Liver (tissue), 9 donors: ENCODE results near the gene ALK. TPM values are rescaled to one million over a fixed set of nuclear protein-coding genes. Genes with fewer than 3 reads are reported as not detected.

Source experiments
- DNase-seq: peaks from one replicate; pipeline ENCODE4 v3.0.0-alpha.2; 2017; ENCODE audit warnings: low spot score
- H3K27ac ChIP-seq, 2 donors: one replicate each; pipeline ENCODE4 v1.7.0; 2013; ENCODE audit warnings: inconsistent platforms in 2 of 2, low read length in 2 of 2, control low read depth in 1 of 2, low read depth in 1 of 2, mild to moderate bottlenecking in 1 of 2
- H3K27me3 ChIP-seq, 4 donors: one replicate each; pipeline versions ENCODE4 v1.6.1 to v1.7.0; 2013; ENCODE audit warnings: low read length in 3 of 4, inconsistent platforms in 1 of 4, mild to moderate bottlenecking in 1 of 4, moderate library complexity in 1 of 4; ENCODE audit not compliant: control insufficient read depth in 4 of 4, insufficient read depth in 4 of 4
- H3K36me3 ChIP-seq, 4 donors: one replicate each; pipeline versions ENCODE4 v1.6.1 to v1.7.0; 2013; ENCODE audit warnings: low read length in 3 of 4, mild to moderate bottlenecking in 3 of 4, low read depth in 1 of 4, moderate library complexity in 1 of 4; ENCODE audit not compliant: control insufficient read depth in 4 of 4, insufficient read depth in 3 of 4
- H3K4me1 ChIP-seq, 4 donors: one replicate each; pipeline versions ENCODE4 v1.6.1 to v1.7.0; 2013; ENCODE audit warnings: low read length in 3 of 4, mild to moderate bottlenecking in 3 of 4, moderate library complexity in 1 of 4; ENCODE audit not compliant: control insufficient read depth in 4 of 4, insufficient read depth in 4 of 4
- H3K4me3 ChIP-seq, 3 donors: one replicate each; pipeline versions ENCODE4 v1.6.1 to v1.7.0; 2013; ENCODE audit warnings: low read length in 3 of 3, control low read depth in 1 of 3, low read depth in 1 of 3, mild to moderate bottlenecking in 1 of 3
- H3K9ac ChIP-seq, 2 donors: one replicate each; pipeline ENCODE4 v1.7.0; 2013; ENCODE audit warnings: low read length in 2 of 2, mild to moderate bottlenecking in 2 of 2, moderate library complexity in 2 of 2, control low read depth in 1 of 2, low read depth in 1 of 2
- H3K9me3 ChIP-seq, 4 donors: one replicate each; pipeline versions ENCODE4 v1.6.1 to v1.7.0; 2013; ENCODE audit warnings: low read length in 3 of 4; ENCODE audit not compliant: control insufficient read depth in 4 of 4
- ATF3 ChIP-seq: IDR thresholded peaks from 2 replicates; pipeline ENCODE4 v1.6.1; 2016; ENCODE audit warnings: antibody characterized with exemption
- EGR1 ChIP-seq, 2 donors: IDR thresholded peaks; 2 replicates each; pipeline ENCODE4 v1.6.1; 2016 to 2018; ENCODE audit warnings: antibody characterized with exemption in 2 of 2, low read depth in 2 of 2
- HNF4A ChIP-seq, 2 donors: conservative IDR thresholded peaks; 2 replicates each; pipeline ENCODE4 v1.6.1; 2016; ENCODE audit warnings: antibody characterized with exemption in 2 of 2, mild to moderate bottlenecking in 2 of 2
- HNF4G ChIP-seq: IDR thresholded peaks from 2 replicates; pipeline ENCODE4 v1.6.1; 2016; ENCODE audit warnings: antibody characterized with exemption
- NR2F2 ChIP-seq: IDR thresholded peaks from 2 replicates; pipeline ENCODE4 v1.6.1; 2016; ENCODE audit warnings: antibody characterized with exemption
- RAD21 ChIP-seq, 2 donors: IDR thresholded peaks; 2 replicates each; pipeline ENCODE4 v1.6.1; 2016; ENCODE audit warnings: antibody characterized with exemption in 2 of 2, mild to moderate bottlenecking in 2 of 2
- REST ChIP-seq: IDR thresholded peaks from 2 replicates; pipeline ENCODE4 v1.6.1; 2016; ENCODE audit warnings: antibody characterized with exemption, mild to moderate bottlenecking
- RXRA ChIP-seq, 2 donors: IDR thresholded peaks; 2 replicates each; pipeline ENCODE4 v1.6.1; 2017 to 2018; ENCODE audit warnings: antibody characterized with exemption in 2 of 2, mild to moderate bottlenecking in 1 of 2
- SP1 ChIP-seq: IDR thresholded peaks from 2 replicates; pipeline ENCODE4 v1.6.1; 2018; ENCODE audit warnings: antibody characterized with exemption, mild to moderate bottlenecking
- TAF1 ChIP-seq: conservative IDR thresholded peaks from 2 replicates; pipeline ENCODE4 v1.6.1; 2016; ENCODE audit warnings: antibody characterized with exemption, mild to moderate bottlenecking
- YY1 ChIP-seq: IDR thresholded peaks from 2 replicates; pipeline ENCODE4 v1.6.1; 2016; ENCODE audit warnings: antibody characterized with exemption, mild to moderate bottlenecking
- ZBTB33 ChIP-seq: IDR thresholded peaks from 2 replicates; pipeline ENCODE4 v1.6.1; 2016; ENCODE audit warnings: antibody characterized with exemption
- WGBS: extraction: QIAGEN DNeasy Blood & Tissue Kit; methylation state at CpG from one replicate; pipeline ENCODE4 v1.1.7; 2013; 5-methylcytosine and 5-hydroxymethylcytosine counted together
- polyA plus RNA-seq, 2 donors: library from polyadenylated mRNA; stranded (reverse) in 1 of 2; unstranded in 1 of 2; fragments of 200-250 nt in 1 of 2; fragments of >200 nt in 1 of 2; fragmentation: Nextera tagmentation in 1 of 2; extraction: Ambion mirVana in 1 of 2; gene quantifications; one replicate each; pipeline versions ENCODE4 v1.2.1 to v1.2.3, GENCODE V29; 2013 to 2015
- total RNA-seq, 2 donors: library from RNA; depleted of rRNA; stranded (reverse); fragments of >200 nt; gene quantifications; one replicate each; pipeline ENCODE4 v1.2.3, GENCODE V29; 2014
- donor health status: healthy.
- donor health status: healthy.
- donor health status: healthy.
- donor health status: healthy.
- donor health status: healthy.

ALK gene
- total and polyA plus RNA-seq, 4 donors: under 0.01 TPM; not detected in 3

- no peak for DNase-seq
Observed at GRCh38 chr2:29336341-29337241, 584.8 kb downstream of the ALK start.

GRCh38 chr2:29335396-29335795, 586.0 kb downstream of the ALK start:
- Histone ChIP-seq H3K4me1 (no peaks in the 10 kb centered on the region), H3K9me3 (no peaks in the 10 kb centered on the region), H3K36me3 (no peaks in the 10 kb centered on the region), H3K27ac (no peak overlapping the region), H3K9ac (no peak overlapping the region), H3K4me3 (no peak overlapping the region), H3K27me3 (no peaks in the 10 kb centered on the region)
- WGBS: 76% methylated on average over 5 of the region's 5 CpGs
- DNase-seq: no peak
- no peak for TF ChIP-seq TAF1
- no peak for TF ChIP-seq ZBTB33
- no peak for TF ChIP-seq HNF4A (conservative IDR thresholded peaks at IDR 0.05)
- no peak for TF ChIP-seq EGR1 (IDR thresholded peaks at IDR 0.05; ENCODE audit: low read depth in 2 of 2)
- no peak for TF ChIP-seq SP1
- TF ChIP-seq REST: no peak
- TF ChIP-seq HNF4G: no peak

More at GRCh38 chr2:29336341-29337241, 584.8 kb downstream of the ALK start:
- Histone ChIP-seq H3K36me3 (no peaks in the 10 kb centered on the region), H3K4me3 (no peak overlapping the region), H3K4me1 (no peaks in the 10 kb centered on the region), H3K9ac (no peak overlapping the region), H3K9me3 (no peaks in the 10 kb centered on the region), H3K27me3 (no peaks in the 10 kb centered on the region), H3K27ac (no peak overlapping the region)
- TF ChIP-seq RXRA (IDR thresholded peaks at IDR 0.05) (no peak), REST (no peak), ZBTB33 (no peak), NR2F2 (no peak), ATF3 (no peak), HNF4A (conservative IDR thresholded peaks at IDR 0.05) (no peak), RAD21 (IDR thresholded peaks at IDR 0.05) (no peak), YY1 (no peak), TAF1 (no peak)
- 74% methylated on average over 10 of the region's 10 CpGs for WGBS
